Smooth muscle cell (in vitro differentiated cells): ENCODE data around the gene MPP2. TPM values are rescaled to one million over a fixed set of nuclear protein-coding genes. Genes with fewer than 3 reads are reported as not detected.

Experiments
- DNase-seq: peaks from one replicate; lab custom pipeline; 2025; ENCODE audit not compliant: unreplicated experiment; lab: John Stamatoyannopoulos, UW
- H2AFZ ChIP-seq: fragments of 200-600 bp; sonication (generic); 2 replicates; pipeline ENCODE4 v1.6.0; 2016; ENCODE audit warnings: antibody characterized with exemption, low read depth, mild to moderate bottlenecking
- H3F3A ChIP-seq: fragments of 200-600 bp; sonication (generic); 2 replicates; pipeline ENCODE4 v1.6.0; 2017; ENCODE audit warnings: antibody characterized with exemption, low read depth
- H3K27ac ChIP-seq: fragments of 200-600 bp; sonication (generic); 2 replicates; pipeline ENCODE4 v1.5.1; 2016; ENCODE audit warnings: low read depth, mild to moderate bottlenecking
- H3K27me3 ChIP-seq: fragments of 200-600 bp; sonication (generic); 2 replicates; pipeline ENCODE4 v1.6.1; 2016; ENCODE audit warnings: low read depth, mild to moderate bottlenecking
- H3K36me3 ChIP-seq: fragments of 200-600 bp; sonication (generic); 2 replicates; pipeline ENCODE4 v1.5.1; 2016; ENCODE audit warnings: low read depth
- H3K4me1 ChIP-seq: fragments of 200-600 bp; sonication (generic); 2 replicates; pipeline ENCODE4 v1.5.1; 2016; ENCODE audit warnings: low read depth
- H3K4me2 ChIP-seq: fragments of 200-600 bp; sonication (generic); 2 replicates; pipeline ENCODE4 v1.6.0; 2016; ENCODE audit warnings: mild to moderate bottlenecking
- H3K4me3 ChIP-seq: fragments of 200-600 bp; sonication (generic); 2 replicates; pipeline ENCODE4 v1.5.1; 2016; ENCODE audit warnings: mild to moderate bottlenecking
- H3K79me2 ChIP-seq: fragments of 200-600 bp; sonication (generic); 2 replicates; pipeline ENCODE4 v1.6.0; 2016; ENCODE audit warnings: low read depth, mild to moderate bottlenecking
- H3K9ac ChIP-seq: fragments of 200-600 bp; sonication (generic); 2 replicates; pipeline ENCODE4 v1.6.0; 2016; ENCODE audit warnings: low read depth
- H3K9me3 ChIP-seq: fragments of 200-600 bp; sonication (generic); replicated peaks from 2 replicates; pipeline ENCODE4 v1.5.1; 2016; ENCODE audit warnings: low read depth
- H4K20me1 ChIP-seq: fragments of 200-600 bp; sonication (generic); 2 replicates; pipeline ENCODE4 v1.6.0; 2016; ENCODE audit warnings: low read depth
- CTCF ChIP-seq: fragments of 200-600 bp; sonication (generic); IDR thresholded peaks from 2 replicates; pipeline ENCODE4 v1.5.1; 2017; ENCODE audit warnings: borderline replicate concordance, mild to moderate bottlenecking, antibody characterized with exemption; ENCODE audit not compliant: insufficient read depth, poor library complexity, severe bottlenecking
- WGBS: methylation state at CpG from one replicate; pipeline ENCODE4 v1.1.7; 2016; ENCODE audit warnings: low lambda C conversion rate; 5-methylcytosine and 5-hydroxymethylcytosine counted together
- polyA plus RNA-seq: library from polyadenylated mRNA; unstranded; fragments of >200 nt; fragmentation: Nextera tagmentation; extraction: Ambion mirVana; gene quantifications from 2 replicates; pipeline ENCODE4 v1.2.1, GENCODE V29; 2016
- total RNA-seq: library from RNA; depleted of rRNA; stranded (reverse); fragments of >200 nt; gene quantifications from 2 replicates; pipeline ENCODE4 v1.2.3, GENCODE V29; 2014

The MPP2 gene
- total and polyA plus RNA-seq, 2 experiments from 2014 or later = 15.4 to 19.4 TPM

DNA sequence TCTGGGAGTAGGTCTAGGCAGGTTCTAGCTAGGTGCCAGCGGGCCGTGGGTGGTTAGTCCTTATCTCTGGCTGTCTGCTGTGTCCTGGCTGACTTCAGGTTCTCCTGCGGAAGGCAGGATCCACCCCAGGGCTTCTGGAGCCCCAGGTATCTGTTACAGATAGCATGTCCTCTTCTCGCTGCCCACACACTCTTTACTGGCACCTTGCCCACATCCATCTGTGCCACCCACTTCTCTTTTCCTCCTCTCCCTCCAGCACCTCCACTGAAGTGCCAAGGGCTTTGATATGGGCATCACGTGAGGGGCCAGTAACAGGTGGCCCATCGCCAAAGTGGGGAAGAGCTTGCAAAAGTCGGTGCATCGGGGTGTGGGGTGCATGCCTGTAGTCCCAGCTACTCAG, 4.6 kb upstream of the MPP2 start:
- Histone ChIP-seq H3K4me3 (no peak overlapping the region), H3K79me2 (no peaks in the 10 kb centered on the region), H2AFZ (no peak overlapping the region), H3K27ac (no peak overlapping the region), H3K27me3 (peaks cover 39% of the 10 kb centered on the region), H3F3A (no peaks in the 10 kb centered on the region), H3K4me2 (no peak overlapping the region), H3K9me3 (no peaks in the 10 kb centered on the region), H3K9ac (no peak overlapping the region), H3K4me1 (peaks cover 8% of the 10 kb centered on the region), H4K20me1 (no peaks in the 10 kb centered on the region), H3K36me3 (no peaks in the 10 kb centered on the region)
- no peak for DNase-seq
- no peak for TF ChIP-seq CTCF
- WGBS = 87% methylated on average over 8 of the region's 8 CpGs

GRCh38 chr17:43909537-43910231, 2.3 kb upstream of the MPP2 start:
- Histone ChIP-seq H3K9me3 (no peaks in the 10 kb centered on the region), H3K9ac (no peak overlapping the region), H3K27me3 (peaks cover 24% of the 10 kb centered on the region), H3K4me1 (peaks cover 20% of the 10 kb centered on the region), H2AFZ (no peak overlapping the region), H3K27ac (no peak overlapping the region), H3K79me2 (no peaks in the 10 kb centered on the region), H3K4me3 (no peak overlapping the region), H3K36me3 (no peaks in the 10 kb centered on the region), H3K4me2 (no peak overlapping the region), H3F3A (no peaks in the 10 kb centered on the region), H4K20me1 (peaks cover 12% of the 10 kb centered on the region)
- TF ChIP-seq CTCF = no peak
- DNase-seq = no peak
- WGBS = 67% methylated on average over 7 of the region's 7 CpGs

DNA sequence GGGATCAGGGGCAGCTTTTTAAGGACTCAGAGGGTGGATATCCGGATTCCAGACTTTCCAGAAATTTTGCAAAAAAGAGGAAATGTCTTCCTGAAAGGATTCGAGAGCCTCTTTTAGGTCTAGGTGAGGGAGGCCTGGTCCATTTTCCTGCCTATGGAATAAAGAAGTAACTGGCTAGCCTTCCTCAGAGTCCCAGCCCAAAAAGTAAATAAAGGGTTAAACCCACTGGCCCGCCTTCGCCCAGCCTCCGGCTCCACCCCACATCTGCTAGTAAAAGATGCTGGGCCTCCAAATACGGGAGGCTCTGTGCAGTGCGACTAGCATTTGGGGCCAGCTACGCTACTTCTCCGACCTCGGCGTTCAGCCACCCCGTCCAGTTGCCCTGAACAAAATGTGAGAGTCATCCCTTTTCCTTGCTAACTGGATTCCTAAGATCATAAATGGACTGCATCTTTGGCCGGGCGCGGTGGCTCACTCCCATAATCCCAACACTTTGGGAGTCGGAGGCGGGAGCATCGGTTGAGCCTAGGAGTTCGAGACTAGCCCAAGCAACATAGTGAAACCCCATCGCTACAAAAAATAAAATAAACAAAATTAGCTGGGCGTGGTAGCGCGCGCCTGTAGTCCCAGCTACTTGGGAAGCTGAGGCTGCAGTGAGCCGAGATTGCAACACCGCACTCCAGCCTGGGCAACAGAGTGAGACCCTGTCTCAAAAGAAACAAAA, 824 bp upstream of the MPP2 start:
- H3K36me3 ChIP-seq = no peaks in the 10 kb centered on the region
- H3K9ac ChIP-seq = peak overlapping the region; percentile 92
- peak overlapping the region; percentile 99 for H3K4me2 ChIP-seq
- H3F3A ChIP-seq = no peaks in the 10 kb centered on the region
- H2AFZ ChIP-seq = peak overlapping the region; percentile 98
- peaks cover 13% of the 10 kb centered on the region for H4K20me1 ChIP-seq
- no peaks in the 10 kb centered on the region for H3K79me2 ChIP-seq
- peaks cover 9% of the 10 kb centered on the region for H3K27me3 ChIP-seq
- H3K4me3 ChIP-seq = peak overlapping the region; percentile 94
- H3K4me1 ChIP-seq = peaks cover 23% of the 10 kb centered on the region
- H3K27ac ChIP-seq = peak overlapping the region; percentile 78
- TF ChIP-seq CTCF = no peak
- no peaks in the 10 kb centered on the region for H3K9me3 ChIP-seq
- WGBS = 9% methylated on average over 26 of the region's 26 CpGs
- peak; percentile 27 for DNase-seq
